Fibroblast of lung (primary cell): ENCODE results near the gene AQP1. TPM values are rescaled to one million over a fixed set of nuclear protein-coding genes. Genes with fewer than 3 reads are reported as not detected.
A peak's percentile ranks its signal among the peaks of the same experiment; 100 is the strongest.

Experiments
- DNase-seq, 2 donors: peaks; one replicate each; pipeline versions ENCODE4 v3.0.0 to v3.0.0-alpha.2; 2010; ENCODE audit warnings: low read depth in 2 of 2
- H2AFZ ChIP-seq: 2 replicates; pipeline ENCODE4 v1.5.1; 2012; ENCODE audit warnings: low read length, control low read depth, inconsistent platforms
- H3K27ac ChIP-seq: 2 replicates; pipeline ENCODE4 v1.5.1; 2011; ENCODE audit warnings: low read length, control low read depth; ENCODE audit not compliant: insufficient read depth
- H3K27me3 ChIP-seq: 2 replicates; pipeline ENCODE4 v1.5.1; 2011; ENCODE audit warnings: mild to moderate bottlenecking, low read length; ENCODE audit not compliant: control insufficient read depth, insufficient read depth
- H3K36me3 ChIP-seq: 2 replicates; pipeline ENCODE4 v1.5.1; 2011; ENCODE audit warnings: low read length; ENCODE audit not compliant: control insufficient read depth, insufficient read depth
- H3K4me1 ChIP-seq: 2 replicates; pipeline ENCODE4 v1.5.1; 2011; ENCODE audit warnings: low read length; ENCODE audit not compliant: control insufficient read depth, insufficient read depth; ENCODE audit errors: extremely low read depth
- H3K4me2 ChIP-seq: 2 replicates; pipeline ENCODE4 v1.5.1; 2011; ENCODE audit warnings: low read length, control low read depth; ENCODE audit not compliant: insufficient read depth; ENCODE audit errors: extremely low read depth
- H3K4me3 ChIP-seq, 4 experiments: fragments of 200-600 bp in 1 of 4; sonication (generic) in 1 of 4; replicated peaks in 1 of 4; 2 replicates each; pipeline ENCODE4 v1.5.1; 2011 to 2016; ENCODE audit warnings: low read length in 4 of 4, low read depth in 3 of 4, mild to moderate bottlenecking in 3 of 4, control low read depth in 2 of 4, inconsistent platforms in 1 of 4, mixed read lengths in 1 of 4; ENCODE audit not compliant: insufficient read depth in 1 of 4; ENCODE audit errors: control extremely low read depth in 1 of 4
- H3K79me2 ChIP-seq: 2 replicates; pipeline ENCODE4 v1.5.1; 2012; ENCODE audit warnings: mild to moderate bottlenecking, low read length, inconsistent platforms; ENCODE audit not compliant: control insufficient read depth, insufficient read depth
- H3K9ac ChIP-seq: 2 replicates; pipeline ENCODE4 v1.5.1; 2011; ENCODE audit warnings: mild to moderate bottlenecking, low read length, control low read depth; ENCODE audit not compliant: insufficient read depth
- H3K9me3 ChIP-seq: 2 replicates; pipeline ENCODE4 v1.5.1; 2012; ENCODE audit warnings: low read depth, low read length; ENCODE audit not compliant: control insufficient read depth, insufficient read depth
- H4K20me1 ChIP-seq: 2 replicates; pipeline ENCODE4 v1.5.1; 2011; ENCODE audit warnings: low read length; ENCODE audit not compliant: control insufficient read depth, insufficient read depth; ENCODE audit errors: extremely low read depth
- EZH2 ChIP-seq: IDR thresholded peaks from 2 replicates; pipeline ENCODE4 v1.5.1; 2012; ENCODE audit warnings: low read length, control low read depth, mild to moderate bottlenecking; ENCODE audit errors: missing control alignments
- polyA plus RNA-seq, 2 donors: library from polyadenylated mRNA; depleted of rRNA in 1 of 2; stranded (reverse) in 1 of 2; unstranded in 1 of 2; fragments of >200 nt; gene quantifications; 2 replicates each; pipeline ENCODE4 v1.2.1, GENCODE V29; 2011 to 2012; ENCODE audit warnings: missing spikeins in 1 of 2
- total RNA-seq: library from RNA; depleted of rRNA; stranded (reverse); fragments of >200 nt; gene quantifications from 2 replicates; pipeline ENCODE4 v1.2.1, GENCODE V29; 2014
- TF ChIP-seq, protein P1 (sequence below), 2 donors: IDR thresholded peaks in 1 of 2; conservative IDR thresholded peaks in 1 of 2; 1 replicate in 1 of 2; 2 replicates in 1 of 2; pipeline ENCODE4 v1.5.1; 2011 to 2012; ENCODE audit warnings: low read length in 2 of 2, control low read depth in 1 of 2, inconsistent platforms in 1 of 2, low read depth in 1 of 2, mild to moderate bottlenecking in 1 of 2

AQP1 gene
- total and polyA plus RNA-seq, 2 donors (not counting 1 experiment from before 2014, with no cell fraction given), result 13.0 to 44.6 TPM

DNA sequence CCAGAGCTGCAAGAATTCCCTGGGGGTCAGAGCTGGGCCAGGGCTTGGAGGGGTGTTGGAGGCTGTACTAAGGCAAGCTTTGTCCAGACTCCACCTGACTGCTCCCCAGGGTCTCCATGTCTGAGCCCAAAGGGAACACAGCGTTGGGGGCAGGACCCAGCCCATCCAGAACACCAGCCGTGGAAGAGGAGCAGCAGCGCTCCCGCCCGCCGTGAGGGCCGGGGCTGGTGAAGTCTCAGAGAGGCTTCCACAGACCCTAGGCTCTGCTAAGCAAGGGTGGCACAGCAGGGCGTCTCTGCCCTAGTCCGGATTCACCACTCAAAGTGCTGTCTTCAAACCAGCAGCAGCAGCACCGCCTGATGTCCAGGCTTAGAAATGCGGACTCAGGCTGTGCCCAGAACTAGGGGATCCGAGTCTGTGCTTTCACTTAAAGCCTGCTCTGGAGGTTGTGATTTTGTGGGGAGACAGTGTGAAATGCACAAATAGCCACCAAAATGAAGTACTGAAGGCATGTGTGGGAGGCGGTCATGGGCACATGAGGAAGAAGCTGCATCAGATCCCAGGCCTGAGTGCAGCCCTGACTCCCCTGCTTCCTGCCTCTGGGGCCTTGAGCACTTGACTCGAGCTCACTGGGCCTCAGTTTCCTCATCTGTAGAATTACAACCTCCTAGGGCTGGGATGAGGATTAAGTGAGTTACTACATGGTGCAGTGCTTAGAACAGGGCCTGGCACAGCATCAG, 16.6 kb upstream of the AQP1 start:
- Histone ChIP-seq H3K27me3 (no peaks in the 10 kb centered on the region), H3K4me2 (no peak overlapping the region), H3K9ac (no peak overlapping the region), H2AFZ (no peak overlapping the region), H3K4me3 (no peak overlapping the region), H3K79me2 (no peaks in the 10 kb centered on the region), H3K4me1 (peaks cover 9% of the 10 kb centered on the region), H3K9me3 (no peaks in the 10 kb centered on the region), H4K20me1 (no peaks in the 10 kb centered on the region), H3K36me3 (no peaks in the 10 kb centered on the region), H3K27ac (no peak overlapping the region)
- DNase-seq, result no peak
- no peak for TF ChIP-seq EZH2
- TF ChIP-seq, protein P1, sequence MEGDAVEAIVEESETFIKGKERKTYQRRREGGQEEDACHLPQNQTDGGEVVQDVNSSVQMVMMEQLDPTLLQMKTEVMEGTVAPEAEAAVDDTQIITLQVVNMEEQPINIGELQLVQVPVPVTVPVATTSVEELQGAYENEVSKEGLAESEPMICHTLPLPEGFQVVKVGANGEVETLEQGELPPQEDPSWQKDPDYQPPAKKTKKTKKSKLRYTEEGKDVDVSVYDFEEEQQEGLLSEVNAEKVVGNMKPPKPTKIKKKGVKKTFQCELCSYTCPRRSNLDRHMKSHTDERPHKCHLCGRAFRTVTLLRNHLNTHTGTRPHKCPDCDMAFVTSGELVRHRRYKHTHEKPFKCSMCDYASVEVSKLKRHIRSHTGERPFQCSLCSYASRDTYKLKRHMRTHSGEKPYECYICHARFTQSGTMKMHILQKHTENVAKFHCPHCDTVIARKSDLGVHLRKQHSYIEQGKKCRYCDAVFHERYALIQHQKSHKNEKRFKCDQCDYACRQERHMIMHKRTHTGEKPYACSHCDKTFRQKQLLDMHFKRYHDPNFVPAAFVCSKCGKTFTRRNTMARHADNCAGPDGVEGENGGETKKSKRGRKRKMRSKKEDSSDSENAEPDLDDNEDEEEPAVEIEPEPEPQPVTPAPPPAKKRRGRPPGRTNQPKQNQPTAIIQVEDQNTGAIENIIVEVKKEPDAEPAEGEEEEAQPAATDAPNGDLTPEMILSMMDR (conservative IDR thresholded peaks at IDR 0.05 in 1 of 2, IDR thresholded peaks at IDR 0.05 in 1 of 2; ENCODE audit: low read depth in 1 of 2, low read length in 2 of 2), result peak in 1 of 2 donors; percentile 15

DNA sequence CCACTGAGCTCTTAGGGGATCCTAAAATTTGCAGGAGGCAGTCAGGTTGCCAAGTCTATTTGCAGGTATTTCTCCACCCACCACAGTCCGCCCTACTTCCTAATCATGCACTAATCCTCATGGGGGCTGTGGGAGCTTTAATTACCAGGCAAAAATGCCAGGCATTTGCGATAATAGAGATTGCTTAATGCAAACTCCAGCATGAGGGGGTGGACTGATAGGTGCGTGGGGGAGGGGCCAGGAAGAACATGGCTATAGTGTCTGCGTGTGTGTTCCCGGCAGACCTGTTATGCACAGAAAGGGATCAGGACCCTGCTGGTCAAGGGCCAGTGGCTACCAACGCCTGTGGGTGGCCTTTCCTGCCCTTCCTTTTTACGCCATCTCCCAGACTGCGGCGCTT, 15.6 kb upstream of the AQP1 start:
- H3K79me2 ChIP-seq, result no peaks in the 10 kb centered on the region
- no peaks in the 10 kb centered on the region for H3K9me3 ChIP-seq
- H2AFZ ChIP-seq, result no peak overlapping the region
- no peak overlapping the region for H3K9ac ChIP-seq
- TF ChIP-seq, protein P1 (conservative IDR thresholded peaks at IDR 0.05 in 1 of 2, IDR thresholded peaks at IDR 0.05 in 1 of 2; ENCODE audit: low read depth in 1 of 2, low read length in 2 of 2), result no peak
- no peak for TF ChIP-seq EZH2
- H4K20me1 ChIP-seq, result no peaks in the 10 kb centered on the region
- DNase-seq, result no peak
- peaks cover 9% of the 10 kb centered on the region for H3K4me1 ChIP-seq
- H3K27me3 ChIP-seq, result no peaks in the 10 kb centered on the region
- H3K36me3 ChIP-seq, result no peaks in the 10 kb centered on the region
- H3K27ac ChIP-seq, result no peak overlapping the region
- no peak overlapping the region for H3K4me2 ChIP-seq
- no peak overlapping the region for H3K4me3 ChIP-seq

DNA sequence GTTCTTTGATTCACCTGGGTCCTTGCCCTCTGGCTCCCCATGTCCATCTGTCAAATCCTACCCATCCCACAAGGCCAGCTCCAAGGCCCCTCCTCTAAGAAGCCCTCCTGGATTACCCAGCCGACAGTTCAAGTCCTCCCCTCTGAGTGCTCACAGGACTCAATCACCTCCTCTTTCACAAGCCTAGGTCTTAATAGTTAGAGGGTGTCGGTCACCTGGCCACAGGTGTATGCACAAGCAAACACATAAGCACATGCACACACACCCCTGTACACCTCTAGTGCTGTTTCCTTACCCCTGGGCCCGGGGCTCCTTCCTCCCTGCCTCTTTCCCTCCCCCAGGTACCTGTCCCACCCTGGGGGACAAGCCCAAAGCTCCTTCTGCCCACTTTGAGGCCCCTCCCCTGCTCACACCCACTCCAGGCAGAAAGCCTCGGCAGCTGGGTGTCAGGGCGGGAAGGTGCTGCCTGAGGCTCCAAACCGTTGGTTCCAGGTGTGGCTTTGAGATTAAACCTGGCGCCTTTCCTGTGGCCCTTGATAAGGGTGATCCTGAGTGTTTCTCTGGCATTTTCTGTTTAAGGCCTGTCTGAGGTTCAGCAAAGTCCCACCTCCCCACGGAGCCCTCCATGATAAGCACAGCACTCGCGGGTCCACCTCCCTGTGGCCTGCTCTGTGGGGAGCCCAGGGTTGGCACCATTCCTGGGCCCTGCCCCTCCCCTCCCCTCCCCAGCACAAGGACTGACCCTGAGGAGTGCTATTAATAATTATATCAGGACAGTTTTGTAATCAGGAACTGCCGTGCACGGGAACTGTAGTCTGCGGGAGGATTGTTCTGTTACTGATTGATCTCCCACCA, 14.6 kb upstream of the AQP1 start:
- H3K9ac ChIP-seq, result no peak overlapping the region
- no peaks in the 10 kb centered on the region for H3K9me3 ChIP-seq
- peaks cover 9% of the 10 kb centered on the region for H3K4me1 ChIP-seq
- H3K4me2 ChIP-seq, result no peak overlapping the region
- no peaks in the 10 kb centered on the region for H3K27me3 ChIP-seq
- no peak overlapping the region for H3K27ac ChIP-seq
- H3K4me3 ChIP-seq, result no peak overlapping the region
- no peaks in the 10 kb centered on the region for H4K20me1 ChIP-seq
- H2AFZ ChIP-seq, result no peak overlapping the region
- TF ChIP-seq, protein P1 (conservative IDR thresholded peaks at IDR 0.05 in 1 of 2, IDR thresholded peaks at IDR 0.05 in 1 of 2; ENCODE audit: low read depth in 1 of 2, low read length in 2 of 2), result no peak
- no peak for TF ChIP-seq EZH2
- H3K36me3 ChIP-seq, result no peaks in the 10 kb centered on the region
- DNase-seq, result no peak
- H3K79me2 ChIP-seq, result no peaks in the 10 kb centered on the region
